ENCODE measurements around the gene PRKG1. TPM values are rescaled to one million over a fixed set of nuclear protein-coding genes. Genes with fewer than 3 reads are reported as not detected.

The PRKG1 gene
- total RNA-seq, 2 donors from 2014 or later: 17.8 to 31.1 TPM

DNA sequence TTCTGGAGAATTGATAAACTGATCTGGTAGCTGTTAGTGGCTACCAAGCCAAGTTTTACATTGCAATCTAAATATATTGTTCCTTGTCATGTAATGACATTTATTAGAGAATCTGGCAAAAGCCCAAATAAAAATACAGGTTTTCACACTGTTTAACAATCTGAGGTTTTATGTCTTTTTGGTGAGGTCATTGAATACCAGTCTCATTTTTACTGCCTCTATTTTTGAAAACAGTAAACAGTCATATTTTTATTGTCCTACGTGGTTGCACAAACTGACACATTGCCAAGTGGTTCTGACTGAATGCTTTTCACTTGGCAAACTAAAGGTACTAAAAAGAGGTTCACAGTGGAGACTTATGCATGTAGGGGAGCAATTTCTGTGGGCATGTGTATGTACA is 157.5 kb downstream of the PRKG1 start:
- Histone ChIP-seq H3K9me3 (no peaks in the 10 kb centered on the region), H3K36me3 (no peaks in the 10 kb centered on the region), H3K4me3 (no peak overlapping the region), H3K27ac (peak overlapping the region in 1 of 2 donors; percentile 48), H3K4me1 (peaks cover 0 to 37% of the 10 kb centered on the region in 2 donors), H3K27me3 (no peaks in the 10 kb centered on the region)
- no peak for DNase-seq (ENCODE audit: low spot score)
- TF ChIP-seq, protein P1, sequence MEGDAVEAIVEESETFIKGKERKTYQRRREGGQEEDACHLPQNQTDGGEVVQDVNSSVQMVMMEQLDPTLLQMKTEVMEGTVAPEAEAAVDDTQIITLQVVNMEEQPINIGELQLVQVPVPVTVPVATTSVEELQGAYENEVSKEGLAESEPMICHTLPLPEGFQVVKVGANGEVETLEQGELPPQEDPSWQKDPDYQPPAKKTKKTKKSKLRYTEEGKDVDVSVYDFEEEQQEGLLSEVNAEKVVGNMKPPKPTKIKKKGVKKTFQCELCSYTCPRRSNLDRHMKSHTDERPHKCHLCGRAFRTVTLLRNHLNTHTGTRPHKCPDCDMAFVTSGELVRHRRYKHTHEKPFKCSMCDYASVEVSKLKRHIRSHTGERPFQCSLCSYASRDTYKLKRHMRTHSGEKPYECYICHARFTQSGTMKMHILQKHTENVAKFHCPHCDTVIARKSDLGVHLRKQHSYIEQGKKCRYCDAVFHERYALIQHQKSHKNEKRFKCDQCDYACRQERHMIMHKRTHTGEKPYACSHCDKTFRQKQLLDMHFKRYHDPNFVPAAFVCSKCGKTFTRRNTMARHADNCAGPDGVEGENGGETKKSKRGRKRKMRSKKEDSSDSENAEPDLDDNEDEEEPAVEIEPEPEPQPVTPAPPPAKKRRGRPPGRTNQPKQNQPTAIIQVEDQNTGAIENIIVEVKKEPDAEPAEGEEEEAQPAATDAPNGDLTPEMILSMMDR (IDR thresholded peaks at IDR 0.05): no peak

DNA sequence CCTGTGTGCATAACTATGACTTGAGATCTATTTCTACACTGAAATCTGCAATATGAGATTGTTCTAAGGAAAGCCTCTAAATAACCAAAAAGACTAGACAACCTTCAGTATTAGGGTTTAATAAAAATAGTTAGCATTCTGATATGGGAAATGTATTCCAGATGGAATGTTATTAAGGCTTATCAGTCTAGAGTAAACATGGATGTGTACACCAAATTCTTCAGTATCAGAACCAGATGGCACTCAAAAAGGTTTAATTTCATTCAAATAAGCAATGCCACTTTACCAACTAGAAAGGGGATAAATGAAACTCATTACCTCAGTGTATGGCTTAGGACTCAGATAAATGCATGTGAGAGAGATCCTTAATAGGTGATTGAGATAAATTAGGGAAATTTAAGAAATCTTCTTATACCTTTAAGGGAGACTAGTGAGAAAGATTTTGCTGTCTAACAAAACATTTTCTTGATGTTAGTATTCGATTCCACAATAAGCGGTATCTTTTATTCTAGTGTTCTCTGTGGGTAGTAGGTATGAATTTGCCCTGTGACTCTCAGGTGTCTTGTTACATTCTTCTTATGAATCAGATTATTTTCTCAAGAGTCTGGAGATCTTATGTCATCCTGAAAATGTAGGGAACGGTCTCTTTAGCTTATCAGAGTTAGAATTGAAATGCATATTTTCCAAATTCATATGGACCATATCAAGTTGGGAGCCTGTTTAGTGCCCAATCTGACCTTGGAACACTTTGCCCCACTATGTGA is 159.2 kb downstream of the PRKG1 start:
- H3K4me3 ChIP-seq: no peak overlapping the region
- H3K4me1 ChIP-seq: peaks cover 0 to 42% of the 10 kb centered on the region in 2 donors
- H3K9me3 ChIP-seq: no peaks in the 10 kb centered on the region
- no peak for DNase-seq (ENCODE audit: low spot score)
- no peaks in the 10 kb centered on the region for H3K27me3 ChIP-seq
- no peak overlapping the region for H3K27ac ChIP-seq
- TF ChIP-seq, protein P1 (IDR thresholded peaks at IDR 0.05): no peak
- no peaks in the 10 kb centered on the region for H3K36me3 ChIP-seq

DNA sequence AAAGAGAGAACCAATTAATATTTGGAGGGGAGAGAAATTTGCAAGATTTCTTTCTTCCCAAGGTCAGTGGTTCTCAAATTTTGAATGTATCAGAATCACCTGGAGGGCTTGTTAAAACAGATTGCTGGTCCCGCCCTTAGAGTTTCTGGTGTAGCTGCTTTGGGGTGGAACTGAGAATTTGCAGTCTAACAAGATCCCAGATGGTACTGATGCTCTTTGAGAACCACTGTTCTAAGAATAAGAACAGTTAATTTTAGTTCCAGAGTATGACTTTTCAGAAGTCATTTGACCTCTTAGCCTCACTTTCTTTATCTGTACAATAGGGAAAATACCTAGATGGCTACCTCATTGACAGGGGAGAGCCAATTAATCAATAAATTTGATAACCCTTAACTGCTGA is 161.6 kb downstream of the PRKG1 start:
- Histone ChIP-seq H3K9me3 (no peaks in the 10 kb centered on the region), H3K27ac (no peak overlapping the region), H3K36me3 (no peaks in the 10 kb centered on the region), H3K4me3 (no peak overlapping the region), H3K27me3 (no peaks in the 10 kb centered on the region), H3K4me1 (peaks cover 0 to 41% of the 10 kb centered on the region in 2 donors)
- TF ChIP-seq, protein P1 (IDR thresholded peaks at IDR 0.05): no peak
- DNase-seq (ENCODE audit: low spot score): no peak

DNA sequence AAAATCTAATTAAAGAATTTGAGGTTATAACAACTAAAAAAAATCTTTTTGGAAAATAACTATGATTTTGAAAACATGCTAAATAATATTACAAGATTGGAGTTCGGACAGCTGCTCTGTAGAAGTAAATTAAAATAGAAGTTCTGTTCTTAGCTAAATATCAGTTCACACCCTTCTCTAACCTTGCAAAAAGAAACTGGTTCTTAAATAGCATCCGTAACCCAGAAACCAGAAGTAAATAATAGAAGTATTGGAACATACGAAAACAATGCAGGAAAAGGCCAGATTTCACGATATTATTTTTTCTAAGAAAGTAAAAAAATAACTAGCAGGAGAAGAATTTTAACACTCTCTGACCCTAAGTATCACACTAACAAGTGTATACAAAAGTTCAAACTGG is 164.7 kb downstream of the PRKG1 start:
- H3K4me3 ChIP-seq: no peak overlapping the region
- H3K36me3 ChIP-seq: no peaks in the 10 kb centered on the region
- peak overlapping the region; percentile 47 to 66 for H3K27ac ChIP-seq
- H3K27me3 ChIP-seq: no peaks in the 10 kb centered on the region
- DNase-seq (ENCODE audit: low spot score): no peak
- peaks cover 0 to 36% of the 10 kb centered on the region in 2 donors for H3K4me1 ChIP-seq
- H3K9me3 ChIP-seq: no peaks in the 10 kb centered on the region
- TF ChIP-seq, protein P1 (IDR thresholded peaks at IDR 0.05): no peak

DNA sequence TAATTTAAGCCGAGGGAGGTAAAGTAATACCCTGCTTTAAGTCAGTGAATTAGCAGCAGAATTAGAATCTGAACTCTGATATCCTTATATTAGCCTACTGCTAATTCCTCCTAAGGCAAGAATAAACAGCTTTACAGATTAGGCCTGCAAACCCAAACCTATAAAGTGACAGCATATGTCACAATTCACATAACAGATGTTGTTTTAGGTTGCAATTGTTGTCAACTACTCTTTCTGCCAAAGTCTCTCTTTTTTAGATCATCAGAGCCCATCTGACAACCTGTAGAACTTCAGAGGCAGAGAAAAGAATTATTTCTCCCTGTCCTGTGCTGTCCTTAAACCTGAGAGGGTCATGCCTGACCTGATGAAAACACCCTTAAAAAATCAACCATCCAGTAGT is 167.2 kb downstream of the PRKG1 start:
- Histone ChIP-seq H3K9me3 (no peaks in the 10 kb centered on the region), H3K27ac (peak overlapping the region in 1 of 2 donors; percentile 66), H3K4me3 (no peak overlapping the region), H3K36me3 (no peaks in the 10 kb centered on the region), H3K27me3 (no peaks in the 10 kb centered on the region), H3K4me1 (peaks cover 0 to 60% of the 10 kb centered on the region in 2 donors)
- DNase-seq (ENCODE audit: low spot score): no peak
- TF ChIP-seq, protein P1 (IDR thresholded peaks at IDR 0.05): no peak

All from right atrium auricular region (tissue), 2 donors.